ENCODE results near the gene TTC7B. TPM values are rescaled to one million over a fixed set of nuclear protein-coding genes. Genes with fewer than 3 reads are reported as not detected.

The TTC7B gene
- total and polyA plus RNA-seq, 2 donors (not counting 1 experiment from before 2014, with no cell fraction given): 0.36 to 3.2 TPM

DNA sequence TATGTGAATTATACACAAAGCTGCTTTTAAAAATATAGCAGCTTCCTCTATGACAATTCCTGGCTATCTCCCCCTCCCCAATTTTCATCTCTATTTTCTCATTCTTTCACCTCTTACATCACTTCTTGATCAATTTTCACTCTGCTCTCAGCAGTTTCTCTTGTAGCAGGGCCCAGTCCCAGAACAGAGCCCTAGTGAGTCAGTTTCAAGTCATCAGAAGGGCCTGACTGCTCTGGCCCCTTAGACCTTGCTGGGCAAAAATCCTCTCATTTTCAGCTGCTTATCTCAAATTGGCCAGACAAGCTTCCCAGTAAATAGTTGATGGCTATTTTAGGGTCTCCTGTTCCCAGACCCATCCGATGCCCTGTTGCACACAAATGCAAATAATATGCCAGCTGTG is 101.4 kb downstream of the TTC7B start:
- Histone ChIP-seq H3K9ac (ENCODE audit: low read length) (no peak overlapping the region), H3K27ac (ENCODE audit: low read length in 2 of 2) (no peak overlapping the region), H3K27me3 (replicated peaks in 1 of 4; ENCODE audit: control extremely low read depth in 1 of 4, control insufficient read depth in 3 of 4, insufficient read depth in 4 of 4, low read length in 3 of 4) (peaks cover 0 to 2% (median 0%) of the 10 kb centered on the region in 4 experiments), H3K4me1 (ENCODE audit: control insufficient read depth in 2 of 2, insufficient read depth in 2 of 2, low read length in 2 of 2) (no peaks in the 10 kb centered on the region), H3K9me3 (ENCODE audit: control extremely low read depth in 1 of 3, control insufficient read depth in 2 of 3, insufficient read depth in 1 of 3, low read length in 2 of 3) (no peaks in the 10 kb centered on the region), H3K4me3 (ENCODE audit: control extremely low read depth in 1 of 5, extremely low read depth in 1 of 5, insufficient read depth in 1 of 5, low read depth in 2 of 5, low read length in 4 of 5) (no peak overlapping the region), H2AFZ (ENCODE audit: insufficient read depth, low read depth, low read length, poor library complexity, severe bottlenecking) (no peak overlapping the region), H3K79me2 (ENCODE audit: control insufficient read depth, insufficient read depth, low read length) (no peaks in the 10 kb centered on the region), H4K20me1 (ENCODE audit: control insufficient read depth, insufficient read depth, low read length, poor library complexity, severe bottlenecking) (no peaks in the 10 kb centered on the region), H3K4me2 (replicated peaks; ENCODE audit: low read depth, low read length, poor library complexity, severe bottlenecking) (no peak overlapping the region), H3K36me3 (replicated peaks in 1 of 2; ENCODE audit: control extremely low read depth in 1 of 2, control insufficient read depth in 1 of 2, extremely low read depth in 1 of 2, insufficient read depth in 2 of 2, low read length in 1 of 2) (no peaks in the 10 kb centered on the region)
- peaks cover 9% of the 10 kb centered on the region for H3K27me3 Mint-ChIP-seq
- CTCF ChIA-PET: interaction anchor here (1.6 kb wide), 1 partner anchor 17 kb away, joined by 10 read pairs; no protein-coding TSS in a partner anchor
- DNase-seq: no peak
- no peak overlapping the region for H3K27ac Mint-ChIP-seq
- TF ChIP-seq EZH2 (IDR thresholded peaks at IDR 0.05; ENCODE audit: borderline replicate concordance, insufficient read depth, low read depth, low read length, poor library complexity, severe bottlenecking): no peak
- TF ChIP-seq, protein P1, sequence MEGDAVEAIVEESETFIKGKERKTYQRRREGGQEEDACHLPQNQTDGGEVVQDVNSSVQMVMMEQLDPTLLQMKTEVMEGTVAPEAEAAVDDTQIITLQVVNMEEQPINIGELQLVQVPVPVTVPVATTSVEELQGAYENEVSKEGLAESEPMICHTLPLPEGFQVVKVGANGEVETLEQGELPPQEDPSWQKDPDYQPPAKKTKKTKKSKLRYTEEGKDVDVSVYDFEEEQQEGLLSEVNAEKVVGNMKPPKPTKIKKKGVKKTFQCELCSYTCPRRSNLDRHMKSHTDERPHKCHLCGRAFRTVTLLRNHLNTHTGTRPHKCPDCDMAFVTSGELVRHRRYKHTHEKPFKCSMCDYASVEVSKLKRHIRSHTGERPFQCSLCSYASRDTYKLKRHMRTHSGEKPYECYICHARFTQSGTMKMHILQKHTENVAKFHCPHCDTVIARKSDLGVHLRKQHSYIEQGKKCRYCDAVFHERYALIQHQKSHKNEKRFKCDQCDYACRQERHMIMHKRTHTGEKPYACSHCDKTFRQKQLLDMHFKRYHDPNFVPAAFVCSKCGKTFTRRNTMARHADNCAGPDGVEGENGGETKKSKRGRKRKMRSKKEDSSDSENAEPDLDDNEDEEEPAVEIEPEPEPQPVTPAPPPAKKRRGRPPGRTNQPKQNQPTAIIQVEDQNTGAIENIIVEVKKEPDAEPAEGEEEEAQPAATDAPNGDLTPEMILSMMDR (IDR thresholded peaks at IDR 0.05): no peak
- ATAC-seq (ENCODE audit: low read depth): no peak
- intact Hi-C loops (cut with micrococcal nuclease): no loop called here
- WGBS (ENCODE audit: insufficient coverage): 75% methylated on average over 1 of the region's 1 CpG
- POLR2A ChIA-PET: no interaction called here
- H3K4me3 Mint-ChIP-seq: no peak overlapping the region
- H3K9me3 Mint-ChIP-seq (ENCODE audit: insufficient read depth): no peaks in the 10 kb centered on the region
- no peaks in the 10 kb centered on the region for H3K4me1 Mint-ChIP-seq

DNA sequence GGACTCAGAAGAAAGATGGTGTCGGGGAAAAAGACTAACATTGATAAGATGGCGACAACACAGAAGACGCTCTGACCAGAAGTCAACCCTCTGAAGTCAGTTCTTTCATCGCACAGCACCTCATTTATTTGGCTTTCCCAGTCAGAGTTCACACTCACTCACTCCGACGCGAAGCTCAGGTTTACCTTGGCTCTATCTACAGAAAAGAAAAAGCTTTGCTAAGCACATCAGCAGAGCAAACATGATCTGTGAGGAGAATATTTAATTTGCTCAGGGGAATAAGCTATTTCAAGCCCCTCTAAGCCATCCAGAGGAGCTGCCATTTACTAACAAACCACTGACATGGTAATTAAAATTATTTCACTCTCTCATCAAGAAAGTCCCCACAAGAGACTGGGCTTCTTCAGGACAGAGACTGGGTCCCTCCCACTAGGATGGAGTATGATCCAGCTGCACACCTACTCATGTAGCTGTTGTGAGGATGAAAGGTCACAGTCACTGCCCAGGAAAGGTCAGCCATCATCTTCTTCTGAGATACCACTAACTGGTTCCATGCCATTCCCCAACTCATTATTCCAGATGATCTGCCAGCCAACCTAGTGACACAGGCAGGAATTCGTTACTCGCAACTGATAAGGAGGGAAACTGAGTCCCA is 111.4 kb downstream of the TTC7B start:
- Mint-ChIP-seq H3K9me3 (ENCODE audit: insufficient read depth) (no peaks in the 10 kb centered on the region), H3K27me3 (peaks cover 12% of the 10 kb centered on the region), H3K4me1 (no peaks in the 10 kb centered on the region), H3K4me3 (no peak overlapping the region), H3K27ac (no peak overlapping the region)
- ATAC-seq (ENCODE audit: low read depth): no peak
- Histone ChIP-seq H4K20me1 (ENCODE audit: control insufficient read depth, insufficient read depth, low read length, poor library complexity, severe bottlenecking) (no peaks in the 10 kb centered on the region), H3K79me2 (ENCODE audit: control insufficient read depth, insufficient read depth, low read length) (no peaks in the 10 kb centered on the region), H3K4me3 (ENCODE audit: control extremely low read depth in 1 of 5, extremely low read depth in 1 of 5, insufficient read depth in 1 of 5, low read depth in 2 of 5, low read length in 4 of 5) (no peak overlapping the region), H3K9me3 (ENCODE audit: control extremely low read depth in 1 of 3, control insufficient read depth in 2 of 3, insufficient read depth in 1 of 3, low read length in 2 of 3) (no peaks in the 10 kb centered on the region), H3K27ac (ENCODE audit: low read length in 2 of 2) (no peak overlapping the region), H3K9ac (ENCODE audit: low read length) (no peak overlapping the region), H2AFZ (ENCODE audit: insufficient read depth, low read depth, low read length, poor library complexity, severe bottlenecking) (no peak overlapping the region), H3K36me3 (replicated peaks in 1 of 2; ENCODE audit: control extremely low read depth in 1 of 2, control insufficient read depth in 1 of 2, extremely low read depth in 1 of 2, insufficient read depth in 2 of 2, low read length in 1 of 2) (no peaks in the 10 kb centered on the region), H3K4me2 (replicated peaks; ENCODE audit: low read depth, low read length, poor library complexity, severe bottlenecking) (no peak overlapping the region), H3K27me3 (replicated peaks in 1 of 4; ENCODE audit: control extremely low read depth in 1 of 4, control insufficient read depth in 3 of 4, insufficient read depth in 4 of 4, low read length in 3 of 4) (peaks cover 0 to 2% (median 0%) of the 10 kb centered on the region in 4 experiments), H3K4me1 (ENCODE audit: control insufficient read depth in 2 of 2, insufficient read depth in 2 of 2, low read length in 2 of 2) (no peaks in the 10 kb centered on the region)
- WGBS (ENCODE audit: insufficient coverage): 97% methylated on average over 6 of the region's 9 CpGs
- intact Hi-C loops (cut with micrococcal nuclease): no loop called here
- CTCF ChIA-PET: interaction anchor here (1.0 to 1.4 kb wide), 2 partner anchors 20 to 403 kb away, joined by 3 read pairs; no protein-coding TSS in a partner anchor
- POLR2A ChIA-PET: no interaction called here
- DNase-seq: no peak
- no peak for TF ChIP-seq EZH2 (IDR thresholded peaks at IDR 0.05; ENCODE audit: borderline replicate concordance, insufficient read depth, low read depth, low read length, poor library complexity, severe bottlenecking)
- TF ChIP-seq, protein P1 (IDR thresholded peaks at IDR 0.05): no peak
